ENCODE data around the gene S100A6.
A peak's percentile ranks its signal among the peaks of the same experiment; 100 is the strongest.
"Not testable (repeated sequence)": the region's sequence is repeated elsewhere in the genome, so short reads cannot be mapped to it uniquely, and the experiment has no call there.

Gene S100A6
- 68.2 to 327 (median 69.8) reads per million in 3 experiments for total RNA-seq

DNA sequence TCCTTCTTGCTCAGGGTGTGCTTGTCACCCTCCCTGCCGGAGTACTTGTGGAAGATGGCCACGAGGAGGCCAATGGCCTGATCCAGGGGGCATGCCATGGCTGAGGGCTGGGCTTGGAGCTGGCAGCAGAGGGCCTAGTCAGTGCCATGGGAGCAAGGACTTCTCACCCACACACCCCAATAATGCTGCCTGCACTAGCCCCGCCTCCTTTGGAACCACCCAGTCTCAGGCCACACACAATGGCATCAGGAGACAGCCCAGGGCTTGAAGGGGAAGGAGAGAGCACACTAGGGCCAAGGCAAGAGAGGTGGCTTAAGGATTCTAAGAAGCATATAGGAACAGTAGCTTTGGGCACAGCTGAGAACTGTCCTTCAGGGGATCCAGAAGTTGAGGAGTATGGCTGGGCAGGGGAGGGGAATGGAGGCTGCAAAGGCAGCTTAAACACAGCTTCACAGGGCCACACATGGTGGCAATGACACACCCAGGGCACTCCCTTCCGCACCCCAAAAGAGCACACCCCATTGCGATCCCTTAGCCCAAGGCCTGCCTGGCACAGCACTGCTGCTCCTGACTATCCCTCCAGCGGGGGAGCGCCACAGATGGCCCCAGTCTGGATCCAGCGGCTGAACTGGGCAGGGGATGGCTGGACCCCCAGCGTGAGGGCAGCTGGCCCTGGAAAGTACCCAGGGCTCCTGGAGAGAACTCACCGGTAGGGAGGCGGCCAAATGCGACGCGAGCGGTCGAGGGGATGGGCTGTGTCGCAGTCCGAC lies at the start of gene S100A6:
S100A6 (minus strand) TSS at position 750 of the 770 bp plus-strand sequence; CDS start at position 98, 652 bp downstream.
- peak; percentile 50 for DNase-seq

DNA sequence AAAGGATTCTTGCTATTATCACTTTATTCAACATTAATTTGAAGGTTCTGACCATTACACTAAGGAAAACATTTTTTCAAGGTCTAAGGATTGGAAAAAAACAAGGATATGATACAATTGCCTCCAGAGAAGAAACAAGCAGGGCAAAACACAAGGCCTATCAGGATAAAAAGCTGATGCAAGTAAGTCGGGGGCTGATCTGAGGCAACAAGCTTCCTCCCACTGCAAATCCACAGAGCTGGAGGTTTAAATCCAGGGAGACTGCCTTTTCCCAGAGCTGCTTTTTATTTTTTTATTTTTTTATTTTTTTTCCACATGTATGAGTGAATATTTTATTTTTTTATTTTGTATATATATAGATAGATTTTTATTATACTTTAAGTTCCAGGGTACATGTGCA lies 49.2 kb upstream of the S100A6 start:
- DNase-seq, result no peak

DNA sequence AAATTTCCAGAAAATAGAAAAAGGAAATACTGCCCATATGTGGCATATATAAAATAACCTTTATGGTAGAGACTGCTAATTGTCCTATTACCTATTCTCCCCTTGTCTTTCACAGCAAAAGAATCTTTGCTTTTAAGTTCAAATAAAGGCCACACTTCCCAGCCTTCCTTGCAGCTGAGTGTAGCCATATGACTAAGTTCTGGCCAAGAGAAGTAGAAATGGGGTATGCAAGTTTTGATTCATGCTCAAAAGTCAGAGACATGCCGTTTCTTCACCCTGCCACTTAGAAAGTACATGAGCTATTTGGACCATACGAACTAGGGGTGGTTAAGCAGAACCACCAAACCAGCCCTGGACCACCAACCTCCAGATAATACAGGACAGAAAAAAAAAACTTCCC lies 48.2 kb upstream of the S100A6 start:
- DNase-seq, result no peak

DNA sequence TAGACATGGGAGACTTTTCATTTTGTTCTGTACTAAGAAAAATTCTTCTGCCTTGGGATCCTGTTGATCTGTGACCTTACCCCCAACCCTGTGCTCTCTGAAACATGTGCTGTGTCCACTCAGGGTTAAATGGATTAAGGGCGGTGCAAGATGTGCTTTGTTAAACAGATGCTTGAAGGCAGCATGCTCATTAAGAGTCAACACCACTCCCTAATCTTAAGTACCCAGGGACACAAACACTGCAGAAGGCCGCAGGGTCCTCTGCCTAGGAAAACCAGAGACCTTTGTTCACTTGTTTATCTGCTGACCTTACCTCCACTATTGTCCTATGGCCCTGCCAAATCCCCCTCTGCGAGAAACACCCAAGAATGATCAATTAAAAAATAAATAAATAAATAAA lies 47.7 kb upstream of the S100A6 start:
- DNase-seq, result not testable (repeated sequence)

DNA sequence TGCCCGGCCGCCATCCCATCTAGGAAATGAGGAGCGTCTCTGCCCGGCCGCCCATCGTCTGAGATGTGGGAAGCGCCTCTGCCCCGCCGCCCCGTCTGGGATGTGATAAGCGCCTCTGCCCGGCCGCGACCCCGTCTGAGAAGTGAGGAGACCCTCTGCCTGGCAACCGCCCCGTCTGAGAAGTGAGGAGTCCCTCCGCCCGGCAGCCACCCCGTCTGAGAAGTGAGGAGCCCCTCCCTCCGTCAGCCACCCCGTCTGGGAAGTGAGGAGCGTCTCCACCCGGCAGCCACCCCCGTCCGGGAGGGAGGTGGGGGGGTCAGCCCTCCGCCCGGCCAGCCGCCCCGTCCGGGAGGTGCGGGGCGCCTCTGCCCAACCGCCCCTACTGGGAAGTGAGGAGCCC lies 47.0 kb upstream of the S100A6 start:
- not testable (repeated sequence) for DNase-seq

DNA sequence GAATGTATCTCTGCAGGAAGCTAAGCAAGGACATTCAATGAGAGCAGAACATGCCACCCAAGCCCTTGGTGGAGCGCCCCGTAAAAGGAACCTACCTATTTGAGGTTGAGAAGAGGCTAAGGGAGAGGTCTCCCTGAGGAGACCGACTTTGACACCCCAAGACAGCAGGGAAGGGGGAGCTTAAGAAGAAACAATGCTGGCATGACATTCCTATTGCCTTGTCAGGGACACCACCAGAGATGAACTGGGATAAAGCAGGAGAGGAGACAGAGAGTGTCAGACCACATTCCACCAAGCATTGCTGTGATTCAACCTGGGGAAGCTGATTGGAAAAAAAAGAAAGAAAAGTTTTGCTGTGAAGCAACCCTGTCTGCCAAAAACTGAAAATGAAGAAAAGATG lies 43.1 kb upstream of the S100A6 start:
- DNase-seq, result no peak

DNA sequence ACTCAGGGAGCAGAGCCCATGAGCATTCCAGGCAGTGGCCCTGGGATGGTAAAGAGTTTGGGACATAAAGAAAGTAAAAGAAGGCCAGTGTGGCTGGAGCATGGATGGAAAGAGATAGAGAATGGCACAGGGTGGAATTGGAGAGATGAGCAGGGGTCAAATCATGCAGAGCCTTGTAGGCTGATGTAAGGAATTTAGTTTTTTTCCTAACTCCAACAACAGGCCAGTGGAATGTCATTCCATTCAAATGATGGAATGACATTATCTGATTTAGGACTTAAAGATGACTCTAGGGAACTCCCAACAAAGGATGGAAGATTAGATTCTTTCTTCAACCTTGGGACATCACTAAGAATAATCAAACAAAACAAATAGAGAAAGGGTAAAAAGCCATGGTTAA lies 42.7 kb upstream of the S100A6 start:
- DNase-seq, result no peak

DNA sequence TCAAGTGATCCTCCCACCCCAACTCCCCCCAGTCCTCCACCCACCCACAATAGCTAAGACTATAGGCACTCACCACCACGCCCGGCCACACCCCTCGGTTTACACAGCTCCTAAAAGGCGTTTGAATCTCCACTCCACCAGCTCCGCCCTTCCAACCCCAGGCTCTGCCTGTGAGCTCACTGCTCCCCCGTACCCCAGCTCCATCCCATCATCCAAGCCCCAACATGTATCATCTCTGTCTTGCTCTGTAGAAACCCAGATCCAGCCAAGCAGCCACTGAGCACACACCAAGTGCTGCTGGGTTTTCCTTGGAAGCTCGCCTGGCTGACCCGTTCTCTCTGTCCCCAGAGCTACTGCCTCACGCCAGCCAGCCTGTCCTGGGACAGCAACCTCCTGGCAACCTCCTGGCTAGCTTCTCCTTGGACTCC lies 41.8 kb upstream of the S100A6 start:
- DNase-seq, result no peak

DNA sequence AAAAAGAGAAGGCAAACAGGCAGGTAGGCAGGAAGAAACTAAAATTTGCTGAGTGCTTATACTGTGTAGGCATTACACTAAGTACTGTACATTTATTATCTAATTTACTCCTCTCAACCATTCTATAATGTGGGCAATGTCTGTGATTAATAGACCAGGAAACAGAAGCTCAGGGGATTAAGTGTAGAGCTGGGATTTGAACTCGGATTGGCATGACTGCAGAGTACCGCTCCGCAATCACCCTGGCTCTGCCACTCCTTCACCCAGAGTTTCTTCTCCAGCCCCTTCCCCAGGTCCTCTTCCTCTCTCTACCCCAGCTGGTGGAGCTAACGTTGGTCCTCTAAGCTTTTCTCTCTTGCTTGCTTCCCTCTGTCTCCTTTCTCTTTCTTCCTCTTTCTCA lies 41.3 kb upstream of the S100A6 start:
- no peak for DNase-seq

DNA sequence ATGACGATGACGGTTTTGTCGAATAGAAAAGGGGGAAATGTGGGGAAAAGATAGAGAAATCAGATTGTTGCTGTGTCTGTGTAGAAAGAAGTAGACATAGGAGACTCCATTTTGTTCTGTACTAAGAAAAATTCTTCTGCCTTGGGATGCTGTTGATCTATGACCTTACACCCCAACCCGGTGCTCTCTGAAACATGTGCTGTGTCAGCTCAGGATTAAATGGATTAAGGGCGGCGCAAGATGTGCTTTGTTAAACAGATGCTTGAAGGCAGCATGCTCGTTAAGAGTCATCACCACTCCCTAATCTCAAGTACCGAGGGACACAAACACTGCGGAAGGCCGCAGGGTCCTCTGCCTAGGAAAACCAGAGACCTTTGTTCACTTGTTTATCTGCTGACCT lies 39.7 kb upstream of the S100A6 start:
- DNase-seq, result not testable (repeated sequence)

DNA sequence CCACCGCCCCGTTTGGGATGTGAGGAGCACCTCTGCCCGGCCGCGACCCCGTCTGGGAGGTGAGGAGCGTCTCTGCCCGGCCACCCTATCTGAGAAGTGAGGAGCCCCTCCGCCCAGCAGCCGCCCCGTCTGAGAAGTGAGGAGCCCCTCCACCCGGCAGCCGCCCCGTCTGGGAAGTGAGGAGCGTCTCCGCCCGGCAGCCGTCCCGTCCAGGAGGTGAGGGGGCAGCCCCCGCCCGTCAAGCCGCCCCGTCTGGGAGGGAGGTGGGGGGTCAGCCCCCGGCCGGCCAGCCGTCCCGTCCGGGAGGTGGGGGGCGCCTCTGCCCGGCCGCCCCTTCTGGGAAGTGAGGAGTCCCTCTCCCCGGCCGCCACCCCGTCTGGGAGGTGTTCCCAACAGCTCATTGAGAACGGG lies 39.3 kb upstream of the S100A6 start:
- not testable (repeated sequence) for DNase-seq

DNA sequence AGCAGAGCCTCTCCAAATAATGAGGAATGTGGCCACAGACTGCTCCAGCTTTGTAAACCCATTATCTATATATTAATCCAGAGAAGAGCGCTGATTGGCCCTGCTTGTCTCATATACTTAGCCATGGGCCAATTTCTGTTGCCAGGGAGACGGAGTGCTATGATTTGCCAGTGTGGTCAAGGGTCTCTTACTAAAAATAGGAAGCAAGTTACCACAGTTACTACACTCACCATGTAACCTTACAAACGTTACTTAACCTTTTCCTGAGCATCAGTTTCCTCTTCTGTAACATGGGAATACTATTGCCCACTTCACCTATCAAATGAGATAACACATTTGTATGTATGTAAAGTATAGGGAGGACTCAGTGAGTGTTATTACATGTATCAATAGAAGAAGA lies 37.6 kb upstream of the S100A6 start:
- DNase-seq, result no peak

DNA sequence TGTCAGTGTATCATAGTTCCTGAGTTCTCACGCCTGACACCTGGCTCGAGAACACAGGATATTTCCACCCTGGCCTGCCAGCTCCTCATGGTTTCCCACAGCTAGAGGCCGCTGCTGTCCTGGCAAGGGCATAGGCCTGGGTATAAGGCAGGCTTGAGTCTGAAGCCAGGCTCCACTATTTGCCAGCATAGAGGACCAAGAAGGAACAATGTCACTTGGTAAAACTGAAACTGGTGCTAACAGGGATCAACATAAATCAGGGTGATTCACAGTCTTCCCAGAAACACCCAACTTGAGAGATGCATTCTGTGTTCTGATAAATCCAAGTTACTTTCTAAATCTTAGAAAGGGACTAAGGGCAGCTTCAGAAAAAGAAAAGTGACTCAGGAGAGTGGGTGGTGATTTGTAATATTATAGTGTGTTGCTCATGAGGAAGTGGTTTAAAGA lies 36.8 kb upstream of the S100A6 start:
- peak; percentile 30 for DNase-seq

DNA sequence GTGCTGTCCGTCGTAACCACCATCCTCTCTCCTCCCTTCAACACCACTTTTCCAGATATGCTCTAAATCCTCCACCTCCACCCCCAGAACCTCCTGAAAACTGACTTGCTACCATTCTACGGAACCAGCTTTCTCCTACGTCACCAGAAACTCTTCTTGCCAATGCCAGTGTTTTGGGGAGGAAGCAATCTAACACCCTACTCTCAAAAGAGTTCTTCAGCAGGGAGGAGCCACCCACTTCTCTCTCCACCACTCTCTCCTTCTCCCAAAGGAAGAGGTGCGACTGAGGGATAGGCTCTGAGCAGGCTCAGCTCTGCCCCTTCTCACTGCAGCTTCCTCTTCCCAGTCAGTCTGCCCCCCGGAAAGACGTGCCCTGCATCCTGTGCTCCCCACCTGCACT lies 35.9 kb upstream of the S100A6 start:
- DNase-seq, result no peak

DNA sequence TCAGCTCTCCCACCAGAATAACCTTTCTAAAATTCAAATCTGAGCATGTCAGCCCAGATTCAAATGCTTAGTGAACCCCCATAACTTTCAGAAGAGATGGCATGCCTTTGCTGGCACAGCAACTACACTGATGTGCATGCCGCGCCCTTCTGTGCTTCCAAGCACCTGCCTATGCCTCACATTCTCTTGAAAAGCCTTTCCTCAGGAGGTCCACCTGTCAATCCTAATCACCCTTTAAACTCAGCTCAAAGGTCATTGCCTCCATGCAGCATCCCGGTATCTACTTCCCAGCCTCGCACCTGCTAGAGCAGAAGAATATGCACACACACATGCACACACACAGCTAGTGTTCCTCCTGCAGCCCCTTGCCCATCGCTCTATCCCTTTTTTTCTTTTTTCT lies 35.1 kb upstream of the S100A6 start:
- no peak for DNase-seq

DNA sequence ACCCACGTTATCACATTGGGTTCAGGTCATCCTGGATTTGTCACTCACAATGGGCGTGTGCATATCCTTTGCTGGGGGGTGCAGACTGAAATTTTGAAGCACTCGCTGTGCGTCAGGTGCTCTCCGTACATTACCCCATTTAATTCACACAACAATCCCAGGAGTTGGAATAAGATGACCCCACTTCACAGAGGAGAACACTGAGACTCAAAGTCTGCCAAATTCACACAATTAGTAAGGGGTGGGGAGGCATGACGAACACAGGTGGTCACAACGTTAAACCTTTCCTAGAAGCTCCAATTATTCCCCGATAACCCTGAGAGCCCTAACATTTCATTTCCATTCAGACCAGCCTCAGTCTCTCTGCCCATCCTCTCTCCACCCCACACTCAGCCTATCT lies 33.7 kb upstream of the S100A6 start:
- DNase-seq, result no peak

DNA sequence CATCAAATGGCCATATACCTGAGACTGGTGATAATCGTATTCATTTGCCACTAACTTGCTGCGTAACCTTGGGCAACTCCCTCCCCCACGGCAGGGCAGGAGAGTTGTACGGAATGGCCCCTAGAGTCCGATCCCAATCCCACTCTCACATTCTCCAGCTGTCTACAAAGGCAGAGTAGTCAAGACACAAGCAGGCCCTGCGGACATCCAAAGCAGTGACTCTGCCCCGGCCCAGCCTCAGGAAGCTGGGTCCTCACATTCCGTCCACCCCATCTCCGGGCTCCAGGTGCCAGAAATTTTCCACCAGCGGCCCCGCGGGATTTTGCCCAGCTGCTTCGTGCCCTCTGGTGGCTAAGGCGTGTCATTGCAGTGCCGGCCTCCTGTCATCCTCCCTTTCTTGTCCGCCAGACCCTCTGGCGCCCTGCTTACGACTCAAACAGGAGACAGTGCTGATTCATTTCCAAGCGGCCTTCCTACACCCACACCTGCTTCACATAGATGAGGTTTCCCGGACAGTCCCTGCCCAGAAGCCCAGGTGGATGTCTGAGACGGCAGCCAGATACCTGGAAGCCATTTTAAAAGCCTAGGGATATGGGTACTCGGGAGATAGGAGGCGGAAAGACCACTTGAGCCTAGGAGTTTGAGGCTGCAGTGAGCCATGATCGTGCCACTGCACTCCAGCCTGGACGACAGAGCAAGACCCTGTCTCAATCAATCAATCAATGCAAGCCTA lies 32.7 kb upstream of the S100A6 start:
- DNase-seq, result peak; percentile 70

DNA sequence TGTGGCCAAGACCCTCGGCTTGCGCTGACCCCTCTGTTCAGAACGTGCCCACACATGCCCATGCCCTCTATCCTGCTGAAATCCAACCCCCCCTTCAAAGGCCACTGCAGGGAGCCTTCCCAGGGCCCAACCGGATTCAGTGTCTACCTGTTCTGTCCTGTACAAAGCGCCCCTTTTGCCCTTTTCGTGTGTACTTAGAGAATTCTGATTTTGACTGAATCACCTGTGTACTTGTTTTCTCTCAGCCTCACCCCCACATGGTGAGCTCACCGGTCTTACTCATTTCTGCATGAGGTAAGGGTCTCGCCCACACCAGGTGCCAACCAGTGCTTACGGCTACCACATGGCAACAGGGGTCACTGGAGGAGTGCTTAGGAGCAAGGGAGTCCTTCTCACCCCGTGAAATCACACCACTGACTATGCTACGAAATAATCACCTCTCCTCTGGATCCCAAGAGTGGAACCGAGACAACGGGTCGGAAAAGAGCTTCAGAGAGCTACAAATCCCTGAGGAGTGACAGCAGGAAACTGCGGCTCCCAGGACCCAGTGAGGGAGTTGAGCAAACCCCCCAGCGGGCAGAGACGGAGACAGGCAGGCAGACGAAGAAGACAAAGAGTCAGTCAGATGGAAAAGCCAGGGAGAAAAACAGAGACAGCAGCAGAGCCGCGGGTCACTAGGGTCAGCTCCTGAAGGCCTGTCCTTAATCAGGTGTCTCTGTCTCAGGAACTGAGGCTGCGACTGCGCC lies 32.0 kb upstream of the S100A6 start:
- no peak for DNase-seq

DNA sequence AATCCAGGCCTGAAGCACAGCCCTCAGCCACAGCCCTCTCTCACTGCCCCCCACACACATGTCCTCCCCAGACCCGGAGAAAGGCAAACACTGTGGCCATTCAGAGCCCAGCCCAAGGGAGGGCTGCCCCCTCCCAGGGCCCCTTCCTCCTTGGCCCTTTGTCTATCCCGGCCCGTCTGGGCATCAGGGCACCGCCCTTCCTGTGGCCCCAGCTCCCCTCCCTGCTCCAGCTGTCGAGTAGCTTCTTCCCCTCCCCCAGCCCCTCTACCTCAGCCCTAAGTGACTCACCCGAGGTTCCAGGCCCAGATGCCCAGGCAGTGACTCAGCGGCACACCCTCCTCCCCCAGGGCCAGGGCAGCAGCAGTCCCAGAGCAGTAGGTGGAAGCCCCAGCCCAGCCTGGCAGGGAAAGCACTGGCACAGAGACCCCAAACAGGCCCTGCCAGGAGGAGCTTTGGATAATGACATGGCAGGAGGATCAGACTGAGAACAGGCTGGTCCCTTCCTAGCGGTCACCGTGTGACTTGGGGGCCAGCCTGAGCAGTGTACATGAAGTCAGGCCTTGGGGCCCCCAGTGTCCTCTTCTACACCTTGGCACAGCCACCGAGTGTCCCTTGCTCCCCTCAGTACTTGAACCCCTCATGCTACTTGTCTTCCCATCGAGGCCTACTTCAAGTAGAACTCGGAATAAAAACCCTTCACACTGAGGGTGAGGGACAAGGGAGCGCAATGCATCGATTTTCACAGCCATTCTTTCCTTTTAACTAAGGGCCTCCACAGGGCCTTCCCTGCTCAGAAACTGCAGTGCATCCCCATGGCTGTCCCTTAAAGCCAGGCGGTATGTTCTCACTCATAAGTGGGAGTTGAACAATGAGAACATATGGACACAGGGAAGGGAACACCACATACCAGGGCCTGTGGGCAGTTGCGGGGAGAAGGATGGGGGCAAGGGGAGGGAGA lies 30.9 kb upstream of the S100A6 start:
- DNase-seq, result peak; percentile 56

DNA sequence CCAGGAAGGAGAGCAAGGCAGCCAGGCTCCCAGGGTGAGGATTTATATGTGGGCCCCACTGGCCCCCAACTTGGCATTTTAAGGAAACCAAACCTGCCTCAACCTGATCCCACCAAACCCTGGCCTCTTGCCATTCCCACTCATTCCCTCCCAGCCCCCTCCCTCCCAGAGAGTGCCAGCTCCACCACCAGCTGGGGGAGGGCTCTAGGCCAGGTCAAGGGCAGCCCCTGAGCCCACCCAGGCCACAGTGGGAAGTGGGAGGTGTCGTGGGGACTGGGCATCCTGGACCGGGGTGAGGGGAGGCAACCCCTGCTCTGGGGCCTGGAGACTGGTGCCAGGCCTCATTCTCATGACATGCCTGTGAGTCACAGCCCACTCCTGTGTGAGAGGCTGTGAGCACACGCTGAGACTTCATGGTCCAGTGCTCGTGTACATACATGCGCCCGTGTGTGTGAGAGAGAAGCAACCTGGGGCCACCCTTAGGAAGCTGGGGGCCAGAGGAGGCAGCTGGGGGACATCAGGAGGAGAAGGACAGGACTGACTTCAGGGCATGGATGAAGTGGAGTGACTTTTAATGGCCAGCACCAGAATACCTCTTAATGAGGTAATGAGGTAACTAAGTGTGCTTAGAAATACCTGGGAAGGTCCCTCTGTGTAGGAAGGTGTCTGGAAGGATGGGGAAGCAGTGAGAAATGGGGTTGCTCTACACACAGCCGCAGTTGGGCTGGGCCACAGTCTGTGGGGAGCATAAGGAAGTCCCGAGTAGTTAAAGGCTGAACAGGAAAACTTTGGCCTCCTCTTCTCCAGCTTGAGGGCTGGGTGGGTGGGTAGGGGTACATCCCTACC lies 30.0 kb upstream of the S100A6 start, which contains the start of gene S100A2:
S100A2 (minus strand) TSS at position 316 of the 846 bp plus-strand sequence. CDS start 1,967 bp downstream, outside the sequence.
- no peak for DNase-seq

DNA sequence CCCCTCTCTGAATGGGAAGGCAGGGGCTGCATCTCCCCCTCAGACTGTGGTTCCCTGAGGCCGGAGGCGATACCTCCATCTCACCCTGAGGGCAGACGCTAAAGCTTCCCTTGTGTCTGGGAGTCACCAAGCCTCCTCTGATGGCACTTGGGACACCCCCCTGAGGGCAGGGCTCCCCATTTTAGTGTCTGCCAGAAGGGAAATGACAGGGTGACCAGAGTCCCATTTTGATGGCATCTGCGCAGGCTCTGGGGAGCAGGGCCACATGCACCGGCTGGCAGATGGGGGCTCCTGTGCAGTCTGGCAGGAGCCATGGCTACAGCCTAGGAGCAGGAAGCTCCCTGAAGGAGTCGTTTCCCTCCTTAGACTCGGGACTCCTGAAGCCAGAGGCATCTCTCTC lies 28.2 kb upstream of the S100A6 start:
- no peak for DNase-seq

Data from central memory CD4-positive, alpha-beta T cell (primary cell).